ENCODE data around the gene DHCR24. TPM values are rescaled to one million over a fixed set of nuclear protein-coding genes. Genes with fewer than 3 reads are reported as not detected.

The DHCR24 gene
- total and polyA plus RNA-seq, 7 donors, result 4.4 to 194 (median 12.6) TPM

- Histone ChIP-seq H3K36me3 (no peaks in the 10 kb centered on the region), H3K4me1 (peaks cover 0 to 22% (median 15%) of the 10 kb centered on the region in 4 donors), H3K27ac (no peak overlapping the region), H3K4me3 (no peak overlapping the region), H3K9me3 (no peaks in the 10 kb centered on the region), H3K27me3 (peaks cover 0 to 23% (median 4%) of the 10 kb centered on the region in 3 donors)
- 86 to 88% methylated on average over 7 of the region's 7 CpGs for WGBS, 2 donors
- intact Hi-C loops (cut with DNase I), result no loop called here
- no peak for TF ChIP-seq POLR2A (IDR thresholded peaks at IDR 0.05)
- TF ChIP-seq EP300 (IDR thresholded peaks at IDR 0.05), result no peak
- DNase-seq, result no peak
Measured at GRCh38 chr1:54888080-54888733, 1.2 kb upstream of the DHCR24 start.

DNA sequence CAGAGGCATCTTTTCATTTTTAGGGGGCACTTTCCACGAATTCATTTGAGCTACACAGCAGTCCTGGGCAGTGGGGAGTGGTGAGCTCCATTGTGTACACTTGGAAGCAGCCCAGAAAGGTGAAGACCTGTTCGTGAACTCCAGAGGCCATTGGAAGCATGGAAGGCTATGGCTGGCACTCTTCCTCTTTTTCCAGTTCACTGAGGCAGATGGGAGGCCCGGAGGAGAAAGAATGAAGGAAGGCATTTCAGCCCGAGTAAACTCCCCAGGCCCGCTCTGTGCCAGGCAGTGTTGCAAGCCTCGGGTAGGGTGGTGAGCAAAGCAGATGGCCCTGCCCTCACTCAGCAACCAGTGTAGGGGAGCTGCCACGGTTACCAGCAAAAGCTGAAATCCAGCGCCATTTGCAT, 673 bp upstream of the DHCR24 start:
- Histone ChIP-seq H3K27me3 (peaks cover 0 to 23% (median 4%) of the 10 kb centered on the region in 3 donors), H3K9me3 (no peaks in the 10 kb centered on the region), H3K36me3 (no peaks in the 10 kb centered on the region), H3K4me3 (peak overlapping the region; percentile 43 to 69 (median 55)), H3K27ac (peak overlapping the region in 3 of 4 donors; percentile 12 to 61 (median 44)), H3K4me1 (peaks cover 0 to 22% (median 15%) of the 10 kb centered on the region in 4 donors)
- intact Hi-C loops (cut with DNase I), result no loop called here
- WGBS, 2 donors, result 46 to 50% methylated on average over 8 of the region's 8 CpGs
- no peak for TF ChIP-seq POLR2A (IDR thresholded peaks at IDR 0.05)
- no peak for TF ChIP-seq EP300 (IDR thresholded peaks at IDR 0.05)
- no peak for TF ChIP-seq POLR2AphosphoS5 (IDR thresholded peaks at IDR 0.05)
- no peak for TF ChIP-seq CTCF (IDR thresholded peaks at IDR 0.05)
- DNase-seq, result no peak

DNA sequence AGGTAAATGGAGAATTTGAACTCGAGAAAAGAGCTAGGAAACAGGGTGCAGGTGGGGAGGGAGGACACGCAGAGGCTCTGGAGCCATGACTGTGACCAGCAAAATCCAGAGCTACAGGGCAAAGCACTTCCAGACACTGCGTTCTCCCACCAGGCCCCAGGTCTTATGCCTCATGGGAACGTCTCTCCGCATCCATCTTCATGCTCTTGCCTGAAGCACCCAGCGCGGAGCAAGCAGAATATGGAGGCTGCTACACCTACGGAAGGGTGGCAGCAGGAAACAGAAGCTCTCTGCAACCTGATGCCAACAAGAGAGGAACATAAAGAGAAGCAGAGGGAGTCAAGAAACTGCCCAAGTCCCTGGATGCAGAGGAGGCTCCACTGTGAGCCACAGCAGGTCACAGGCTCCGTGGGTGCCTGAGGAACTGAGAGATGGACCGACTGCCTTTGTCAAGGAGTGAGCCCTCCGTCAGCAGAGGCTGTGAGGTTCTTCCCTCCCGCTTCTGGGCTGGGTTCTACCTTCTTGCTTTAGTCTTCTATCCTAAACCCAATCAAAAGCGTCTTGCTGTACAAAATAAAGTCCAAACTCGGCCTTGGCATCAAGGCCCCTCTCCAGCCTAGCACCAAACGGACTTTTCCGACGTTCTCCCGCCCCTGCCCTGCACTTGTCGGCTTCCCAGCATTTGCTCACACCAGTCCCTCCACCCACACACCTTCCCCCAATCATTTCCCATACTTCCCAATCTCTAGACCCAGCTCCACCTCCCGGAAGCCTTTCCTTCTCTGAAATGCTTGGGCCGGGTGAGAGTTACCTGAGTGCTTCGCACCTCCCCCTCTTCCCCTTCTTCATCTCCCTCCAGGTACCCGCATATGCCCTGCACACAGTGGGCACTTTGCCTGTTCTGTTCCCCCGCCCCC, 930 bp downstream of the DHCR24 start:
- Histone ChIP-seq H3K27me3 (peaks cover 0 to 21% (median 4%) of the 10 kb centered on the region in 3 donors), H3K36me3 (no peaks in the 10 kb centered on the region), H3K4me1 (peaks cover 0 to 22% (median 15%) of the 10 kb centered on the region in 4 donors), H3K9me3 (no peaks in the 10 kb centered on the region), H3K27ac (no peak overlapping the region), H3K4me3 (peak overlapping the region; percentile 43 to 69 (median 55))
- TF ChIP-seq POLR2A (IDR thresholded peaks at IDR 0.05) (no peak), CTCF (IDR thresholded peaks at IDR 0.05) (no peak), EP300 (IDR thresholded peaks at IDR 0.05) (no peak), POLR2AphosphoS5 (IDR thresholded peaks at IDR 0.05) (no peak)
- DNase-seq, result no peak
- 41 to 48% methylated on average over 24 of the region's 24 CpGs for WGBS, 2 donors
- intact Hi-C loops (cut with DNase I), result no loop called here

GRCh38 chr1:54885237-54885679, 1.7 kb downstream of the DHCR24 start:
- TF ChIP-seq POLR2AphosphoS5 (IDR thresholded peaks at IDR 0.05) (no peak), POLR2A (IDR thresholded peaks at IDR 0.05) (no peak), EP300 (IDR thresholded peaks at IDR 0.05) (no peak), CTCF (IDR thresholded peaks at IDR 0.05) (no peak)
- Histone ChIP-seq H3K27ac (no peak overlapping the region), H3K4me1 (peaks cover 0 to 22% (median 15%) of the 10 kb centered on the region in 4 donors), H3K4me3 (no peak overlapping the region), H3K36me3 (no peaks in the 10 kb centered on the region), H3K9me3 (no peaks in the 10 kb centered on the region), H3K27me3 (peaks cover 0 to 19% (median 0%) of the 10 kb centered on the region in 3 donors)
- intact Hi-C loops (cut with DNase I), result no loop called here
- no peak for DNase-seq
- WGBS, 2 donors, result 88 to 91% methylated on average over 4 of the region's 4 CpGs

DNA sequence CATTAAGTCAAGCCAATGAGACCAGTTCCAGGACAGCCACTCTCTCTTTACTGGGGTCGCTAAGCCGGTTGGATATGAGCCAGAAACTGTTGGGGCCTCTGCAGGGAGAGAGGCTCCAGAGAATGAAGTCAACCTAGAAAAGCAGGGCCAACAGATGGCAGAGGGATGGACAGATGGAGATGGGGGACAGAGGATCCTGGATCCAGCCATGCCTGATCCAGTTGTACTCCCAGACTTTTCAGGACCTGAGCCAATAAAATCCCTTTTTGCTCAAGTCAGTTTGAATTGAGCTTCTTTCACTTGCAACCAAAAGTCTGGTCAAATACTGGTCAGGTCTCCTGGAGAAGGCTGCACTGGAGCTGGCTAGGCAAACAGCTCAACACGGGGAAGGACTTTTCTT, 2.2 kb downstream of the DHCR24 start:
- 79 to 81% methylated on average over 3 of the region's 3 CpGs for WGBS, 2 donors
- no peaks in the 10 kb centered on the region for H3K36me3 ChIP-seq
- H3K4me3 ChIP-seq, result no peak overlapping the region
- intact Hi-C loops (cut with DNase I), result no loop called here
- no peak overlapping the region for H3K27ac ChIP-seq
- H3K27me3 ChIP-seq, result peaks cover 0 to 19% (median 0%) of the 10 kb centered on the region in 3 donors
- no peaks in the 10 kb centered on the region for H3K9me3 ChIP-seq
- TF ChIP-seq EP300 (IDR thresholded peaks at IDR 0.05) (no peak), POLR2A (IDR thresholded peaks at IDR 0.05) (no peak), POLR2AphosphoS5 (IDR thresholded peaks at IDR 0.05) (no peak), CTCF (IDR thresholded peaks at IDR 0.05) (no peak)
- peaks cover 0 to 22% (median 15%) of the 10 kb centered on the region in 4 donors for H3K4me1 ChIP-seq
- DNase-seq, result no peak
